Heart left ventricle (tissue), 13 donors: Measurements from ENCODE around the gene PIP4K2C.

Source experiments
- POLR2A ChIP-seq, 2 donors: fragments of 450-650 bp; IDR thresholded peaks; one replicate each; pipeline ENCODE4 v1.6.1; 2017; ENCODE audit warnings: antibody characterized with exemption in 2 of 2, mild to moderate bottlenecking in 2 of 2, moderate library complexity in 2 of 2
- TF ChIP-seq, protein P1 (sequence below), 12 donors: fragments of 200-600 bp; sonication (generic) in 4 of 12; IDR thresholded peaks; one replicate each; pipeline versions ENCODE4 v1.5.0 to v1.8.0; 2018 to 2022; ENCODE audit warnings: antibody characterized with exemption in 12 of 12, mild to moderate bottlenecking in 5 of 12
- donor health status: ischemic (EF 13 %, LVEDD 7.1; RV severe dilation, severe dysfunction).
- donor health status: DM: no; HTN: yes; CAD: no.
- donor health status: DM: no; HTN: no; CAD: no.
- donor health status: ischemic (EF 25% LVEDD 6.9; RV normal size, moderate dysfunction).
- donor health status: ischemic (EF 25% LVEDD 5.7; RV mildly dilated, moderate dysfunction).
- donor health status: ischemic (EF 35%, LVEDD 5.7; RV mildly dilated, moderate dysfunction).
- donor health status: nonischemic (EF 11% LVEDD 7.7; RV severe dilation, severe dysfunction).
- donor health status: DM: yes; HTN: yes; CAD: no.
- donor health status: PGD.
- donor health status: ischemic (EF 29% LVEDD 5.4; RV normal size, mild dysfunction).
- donor health status: nonischemic (EF 23%, LVEDD 6.1; RV moderate dilation, normal function).

DNA sequence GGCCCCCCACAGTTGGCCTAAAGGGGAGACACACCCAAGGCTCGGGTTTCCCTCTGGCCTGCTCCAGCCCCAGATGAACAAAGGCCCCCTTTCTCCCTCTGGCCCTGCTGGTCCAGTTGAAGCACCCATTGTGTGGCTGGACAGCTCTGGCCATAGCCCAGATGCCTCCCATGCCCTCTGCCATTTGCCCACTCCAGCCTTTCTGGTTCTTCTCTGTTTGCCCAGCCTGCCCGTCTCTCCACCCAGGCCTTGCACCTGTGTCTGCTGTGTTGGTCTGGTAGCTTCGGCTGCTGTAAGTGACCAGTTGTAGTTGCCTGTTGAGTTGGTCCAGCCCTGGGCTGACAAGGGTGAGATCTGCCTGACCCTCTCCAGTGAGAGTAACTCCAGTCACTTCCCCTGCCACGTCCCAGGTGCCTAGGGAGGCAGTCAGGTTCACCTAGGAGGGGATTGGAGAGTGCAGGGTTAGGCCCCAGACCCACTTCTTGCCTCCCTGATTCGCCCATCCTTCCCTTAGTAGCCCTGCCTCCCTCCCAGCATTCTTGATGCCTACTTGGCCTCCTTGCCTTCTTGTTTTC, 39.0 kb downstream of the PIP4K2C start:
- TF ChIP-seq POLR2A (IDR thresholded peaks at IDR 0.05): no peak
- TF ChIP-seq, protein P1, sequence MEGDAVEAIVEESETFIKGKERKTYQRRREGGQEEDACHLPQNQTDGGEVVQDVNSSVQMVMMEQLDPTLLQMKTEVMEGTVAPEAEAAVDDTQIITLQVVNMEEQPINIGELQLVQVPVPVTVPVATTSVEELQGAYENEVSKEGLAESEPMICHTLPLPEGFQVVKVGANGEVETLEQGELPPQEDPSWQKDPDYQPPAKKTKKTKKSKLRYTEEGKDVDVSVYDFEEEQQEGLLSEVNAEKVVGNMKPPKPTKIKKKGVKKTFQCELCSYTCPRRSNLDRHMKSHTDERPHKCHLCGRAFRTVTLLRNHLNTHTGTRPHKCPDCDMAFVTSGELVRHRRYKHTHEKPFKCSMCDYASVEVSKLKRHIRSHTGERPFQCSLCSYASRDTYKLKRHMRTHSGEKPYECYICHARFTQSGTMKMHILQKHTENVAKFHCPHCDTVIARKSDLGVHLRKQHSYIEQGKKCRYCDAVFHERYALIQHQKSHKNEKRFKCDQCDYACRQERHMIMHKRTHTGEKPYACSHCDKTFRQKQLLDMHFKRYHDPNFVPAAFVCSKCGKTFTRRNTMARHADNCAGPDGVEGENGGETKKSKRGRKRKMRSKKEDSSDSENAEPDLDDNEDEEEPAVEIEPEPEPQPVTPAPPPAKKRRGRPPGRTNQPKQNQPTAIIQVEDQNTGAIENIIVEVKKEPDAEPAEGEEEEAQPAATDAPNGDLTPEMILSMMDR (IDR thresholded peaks at IDR 0.05): no peak
